EH (cell line): ENCODE results near the gene TCAP.
A peak's percentile ranks its signal among the peaks of the same experiment; 100 is the strongest.

Experiments
- DNase-seq: peaks from one replicate; pipeline ENCODE4 v3.0.0-alpha.2; 2015; ENCODE audit warnings: low read depth

The TCAP gene

GRCh38 chr17:39651923-39652586, 13.1 kb upstream of the TCAP start:
- no peak for DNase-seq

GRCh38 chr17:39652587-39653315, 12.4 kb upstream of the TCAP start:
- DNase-seq, result no peak

GRCh38 chr17:39653316-39653661, 11.9 kb upstream of the TCAP start:
- no peak for DNase-seq

- peak; percentile 54 for DNase-seq
Measured at GRCh38 chr17:39653662-39654331, 11.4 kb upstream of the TCAP start.

- DNase-seq, result no peak
Measured at GRCh38 chr17:39655105-39655504, 10.0 kb upstream of the TCAP start.

GRCh38 chr17:39658346-39658745, 6.8 kb upstream of the TCAP start:
- DNase-seq, result no peak

- no peak for DNase-seq
Measured at GRCh38 chr17:39658760-39659159, 6.4 kb upstream of the TCAP start.

GRCh38 chr17:39659279-39660010, 5.7 kb upstream of the TCAP start:
- no peak for DNase-seq

GRCh38 chr17:39660011-39660360, 5.2 kb upstream of the TCAP start:
- no peak for DNase-seq

- no peak for DNase-seq
Measured at GRCh38 chr17:39660397-39661385, 4.5 kb upstream of the TCAP start.

GRCh38 chr17:39661744-39662541, 3.2 kb upstream of the TCAP start:
- DNase-seq, result no peak

- no peak for DNase-seq
Measured at GRCh38 chr17:39662551-39663339, 2.4 kb upstream of the TCAP start.

GRCh38 chr17:39663340-39663687, 1.8 kb upstream of the TCAP start:
- DNase-seq, result no peak

GRCh38 chr17:39663688-39664580, 1.2 kb upstream of the TCAP start:
- DNase-seq, result peak; percentile 49

GRCh38 chr17:39665642-39666224, 584 bp downstream of the TCAP start:
- DNase-seq, result no peak

GRCh38 chr17:39666231-39666600, 1.1 kb downstream of the TCAP start:
- no peak for DNase-seq

- DNase-seq, result no peak
Measured at GRCh38 chr17:39666601-39667261, 1.6 kb downstream of the TCAP start.
